HUES6 (cell line): ENCODE measurements around the gene TRPM5.

Experiments
- H3K27ac ChIP-seq: 2 replicates; pipeline ENCODE4 v1.7.0; 2013; ENCODE audit warnings: low read depth, mild to moderate bottlenecking, low read length, inconsistent platforms
- H3K27me3 ChIP-seq: 2 replicates; pipeline ENCODE4 v1.6.1; 2013; ENCODE audit warnings: low read length; ENCODE audit not compliant: control insufficient read depth, insufficient read depth
- H3K36me3 ChIP-seq: 2 replicates; pipeline ENCODE4 v1.6.1; 2013; ENCODE audit warnings: low read length; ENCODE audit not compliant: control insufficient read depth, insufficient read depth
- H3K4me1 ChIP-seq: 2 replicates; pipeline ENCODE4 v1.6.1; 2013; ENCODE audit warnings: low read length; ENCODE audit not compliant: control insufficient read depth, insufficient read depth
- H3K4me3 ChIP-seq: 2 replicates; pipeline ENCODE4 v1.5.1; 2013; ENCODE audit warnings: low read depth, low read length
- H3K9ac ChIP-seq: one replicate; pipeline ENCODE4 v1.6.1; 2013; ENCODE audit warnings: mild to moderate bottlenecking, low read length
- H3K9me3 ChIP-seq: 2 replicates; pipeline ENCODE4 v1.6.1; 2013; ENCODE audit warnings: low read depth, low read length; ENCODE audit not compliant: control insufficient read depth, insufficient read depth

The TRPM5 gene

DNA sequence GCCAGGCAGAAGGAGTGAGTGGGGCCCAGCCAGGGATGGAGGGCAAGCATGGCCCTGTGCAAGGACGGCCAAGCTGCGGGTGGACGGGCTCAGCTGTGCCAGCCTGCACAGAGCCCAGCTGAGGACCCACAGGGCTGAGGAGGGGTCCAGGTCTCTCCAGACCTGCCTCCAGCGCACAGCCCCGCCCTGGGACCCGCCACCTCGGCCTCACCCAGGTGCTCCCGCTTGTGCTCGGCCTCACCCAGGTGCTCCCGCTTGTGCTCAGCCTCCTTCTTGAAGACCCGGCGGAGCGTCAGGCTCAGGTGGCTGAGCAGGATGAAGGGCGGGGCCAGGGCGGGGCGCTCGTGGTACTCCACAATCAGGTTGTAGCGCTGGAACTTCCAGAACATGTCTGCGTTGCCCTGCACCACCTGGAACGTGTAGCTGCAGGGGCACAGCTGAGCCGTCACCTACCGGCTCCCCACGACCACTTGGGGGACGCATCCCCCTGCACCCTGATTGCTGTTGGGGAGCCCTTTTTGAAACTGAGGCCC, 37.4 kb downstream of the TRPM5 start:
- Histone ChIP-seq H3K27me3 (no peaks in the 10 kb centered on the region), H3K36me3 (peaks cover 19% of the 10 kb centered on the region), H3K9me3 (no peaks in the 10 kb centered on the region), H3K4me1 (peaks cover 4% of the 10 kb centered on the region; the same call in 1 of the 2 replicates), H3K9ac (no peak overlapping the region), H3K4me3 (no peak overlapping the region), H3K27ac (no peak overlapping the region)

DNA sequence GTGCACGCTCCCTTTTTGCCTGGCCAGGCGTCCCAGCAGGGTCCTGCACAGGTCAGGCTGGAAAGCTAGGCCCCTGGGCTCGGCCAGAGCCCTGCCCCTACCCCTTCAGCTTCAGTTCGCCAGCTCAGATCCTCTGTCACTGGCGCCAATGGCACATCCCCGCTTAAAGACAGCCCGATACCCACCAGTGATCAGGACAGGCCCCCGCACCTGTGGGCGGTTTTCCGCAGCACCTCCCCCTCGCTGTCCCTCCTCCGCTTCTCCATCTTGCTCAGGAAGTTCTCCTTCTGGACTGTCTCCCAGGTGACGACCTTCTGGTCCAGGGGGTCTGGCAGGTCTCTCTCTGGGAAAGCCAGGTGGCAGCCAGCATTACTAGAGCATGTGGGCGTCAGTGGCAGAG, 37.9 kb downstream of the TRPM5 start:
- H3K9ac ChIP-seq, result no peak overlapping the region
- H3K36me3 ChIP-seq, result peaks cover 19% of the 10 kb centered on the region
- peaks cover 9% of the 10 kb centered on the region; the same call in 1 of the 2 replicates for H3K4me1 ChIP-seq
- H3K27me3 ChIP-seq, result no peaks in the 10 kb centered on the region
- no peak overlapping the region for H3K4me3 ChIP-seq
- no peak overlapping the region for H3K27ac ChIP-seq
- H3K9me3 ChIP-seq, result no peaks in the 10 kb centered on the region

DNA sequence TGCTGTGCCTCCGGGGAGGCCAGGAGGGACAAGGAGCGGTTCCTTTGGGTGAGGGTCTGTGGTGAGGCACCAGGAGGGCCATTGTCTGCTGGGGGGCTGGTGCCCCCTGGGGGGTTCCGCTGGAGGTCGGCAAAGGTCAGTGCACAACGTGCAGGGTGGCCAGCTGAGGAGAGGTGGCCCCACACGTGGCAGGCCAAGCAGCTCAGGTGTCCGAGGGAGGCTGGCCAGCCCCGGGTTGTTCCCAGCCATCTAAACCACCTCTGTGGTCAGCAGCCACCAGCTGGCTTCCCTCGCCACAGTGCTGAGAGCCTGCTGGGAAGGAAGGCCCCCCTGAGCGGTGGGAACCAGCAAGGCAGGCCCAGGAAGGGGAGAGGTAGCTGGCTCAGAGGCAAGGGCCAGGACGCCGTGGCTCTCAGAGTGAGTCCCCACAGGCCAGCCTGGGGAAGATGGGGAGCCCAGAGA, 39.5 kb downstream of the TRPM5 start:
- no peak overlapping the region for H3K27ac ChIP-seq
- H3K36me3 ChIP-seq, result peaks cover 19% of the 10 kb centered on the region
- no peaks in the 10 kb centered on the region for H3K27me3 ChIP-seq
- H3K4me1 ChIP-seq, result peaks cover 9% of the 10 kb centered on the region; the same call in 1 of the 2 replicates
- no peaks in the 10 kb centered on the region for H3K9me3 ChIP-seq
- H3K9ac ChIP-seq, result no peak overlapping the region
- no peak overlapping the region for H3K4me3 ChIP-seq

DNA sequence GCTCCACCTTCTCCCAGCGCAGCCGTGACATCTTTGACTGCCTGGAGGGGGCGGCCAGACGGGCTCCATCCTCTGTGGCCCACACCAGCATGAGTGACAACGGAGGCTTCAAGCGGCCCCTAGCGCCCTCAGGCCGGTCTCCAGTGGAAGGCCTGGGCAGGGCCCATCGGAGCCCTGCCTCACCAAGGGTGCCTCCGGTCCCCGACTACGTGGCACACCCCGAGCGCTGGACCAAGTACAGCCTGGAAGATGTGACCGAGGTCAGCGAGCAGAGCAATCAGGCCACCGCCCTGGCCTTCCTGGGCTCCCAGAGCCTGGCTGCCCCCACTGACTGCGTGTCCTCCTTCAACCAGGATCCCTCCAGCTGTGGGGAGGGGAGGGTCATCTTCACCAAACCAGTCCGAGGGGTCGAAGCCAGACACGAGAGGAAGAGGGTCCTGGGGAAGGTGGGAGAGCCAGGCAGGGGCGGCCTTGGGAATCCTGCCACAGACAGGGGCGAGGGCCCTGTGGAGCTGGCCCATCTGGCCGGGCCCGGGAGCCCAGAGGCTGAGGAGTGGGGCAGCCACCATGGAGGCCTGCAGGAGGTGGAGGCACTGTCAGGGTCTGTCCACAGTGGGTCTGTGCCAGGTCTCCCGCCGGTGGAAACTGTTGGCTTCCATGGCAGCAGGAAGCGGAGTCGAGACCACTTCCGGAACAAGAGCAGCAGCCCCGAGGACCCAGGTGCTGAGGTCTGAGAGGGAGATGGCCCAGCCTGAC, 41.2 kb downstream of the TRPM5 start:
- Histone ChIP-seq H3K4me3 (no peak overlapping the region), H3K27me3 (no peaks in the 10 kb centered on the region), H3K27ac (no peak overlapping the region), H3K4me1 (peaks cover 17% of the 10 kb centered on the region; the same call in 1 of the 2 replicates), H3K36me3 (peaks cover 26% of the 10 kb centered on the region), H3K9ac (no peak overlapping the region), H3K9me3 (no peaks in the 10 kb centered on the region)

DNA sequence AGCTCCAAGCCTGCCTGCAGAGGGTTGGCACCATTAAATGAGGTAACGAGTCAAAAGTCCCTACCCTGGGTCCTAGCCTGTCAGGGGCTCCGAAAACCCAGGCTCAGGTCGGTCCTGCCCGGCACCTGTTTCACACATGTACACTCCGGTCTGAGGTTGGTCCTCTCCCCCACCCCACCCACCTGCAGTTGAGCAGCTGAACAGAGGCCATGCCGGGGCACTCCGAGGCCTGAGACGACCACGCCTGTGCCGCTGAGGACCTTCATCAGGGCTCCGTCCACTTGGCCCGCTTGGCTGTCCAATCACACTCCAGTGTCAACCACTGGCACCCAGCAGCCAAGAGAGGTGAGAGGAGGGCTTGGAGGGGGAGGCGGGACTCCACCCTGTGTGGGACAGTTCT, 42.2 kb downstream of the TRPM5 start:
- Histone ChIP-seq H3K27ac (no peak overlapping the region), H3K4me3 (peak overlapping the region; percentile 99), H3K27me3 (no peaks in the 10 kb centered on the region), H3K9ac (no peak overlapping the region), H3K9me3 (no peaks in the 10 kb centered on the region), H3K36me3 (peaks cover 34% of the 10 kb centered on the region), H3K4me1 (peaks cover 17% of the 10 kb centered on the region; the same call in 1 of the 2 replicates)

DNA sequence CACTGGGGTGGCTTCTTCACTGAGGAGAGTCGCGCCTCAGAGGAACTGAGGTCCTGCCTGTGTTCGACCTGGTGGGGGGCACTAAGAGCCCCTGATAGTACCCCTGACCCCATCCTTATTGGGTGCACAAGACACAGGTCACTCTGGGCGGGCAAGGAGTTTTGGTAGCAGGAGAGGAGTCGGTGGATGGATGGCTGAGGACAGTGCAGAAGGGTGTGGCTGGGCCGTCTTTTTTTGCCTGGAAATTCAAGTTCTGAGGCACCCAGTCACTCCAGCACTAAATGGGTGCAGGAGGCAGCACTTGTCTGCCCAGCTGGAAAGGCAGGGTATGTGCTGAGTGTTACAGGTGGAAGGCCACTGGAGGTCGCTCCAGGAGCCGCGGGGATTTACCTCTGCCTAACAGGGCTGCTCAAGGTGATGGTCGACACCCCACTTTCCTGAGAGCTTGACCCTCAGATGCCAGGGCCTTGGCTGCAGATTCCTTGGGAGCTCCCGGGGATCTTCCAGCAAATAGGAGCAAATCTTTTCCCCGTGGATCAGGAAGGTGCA, 42.8 kb downstream of the TRPM5 start:
- peaks cover 17% of the 10 kb centered on the region; the same call in 1 of the 2 replicates for H3K4me1 ChIP-seq
- H3K9ac ChIP-seq, result peak overlapping the region; percentile 99
- no peaks in the 10 kb centered on the region for H3K9me3 ChIP-seq
- peaks cover 40% of the 10 kb centered on the region for H3K36me3 ChIP-seq
- H3K27ac ChIP-seq, result no peak overlapping the region; the same call in 1 of the 2 replicates
- no peaks in the 10 kb centered on the region for H3K27me3 ChIP-seq
- peak overlapping the region; percentile 99 for H3K4me3 ChIP-seq

DNA sequence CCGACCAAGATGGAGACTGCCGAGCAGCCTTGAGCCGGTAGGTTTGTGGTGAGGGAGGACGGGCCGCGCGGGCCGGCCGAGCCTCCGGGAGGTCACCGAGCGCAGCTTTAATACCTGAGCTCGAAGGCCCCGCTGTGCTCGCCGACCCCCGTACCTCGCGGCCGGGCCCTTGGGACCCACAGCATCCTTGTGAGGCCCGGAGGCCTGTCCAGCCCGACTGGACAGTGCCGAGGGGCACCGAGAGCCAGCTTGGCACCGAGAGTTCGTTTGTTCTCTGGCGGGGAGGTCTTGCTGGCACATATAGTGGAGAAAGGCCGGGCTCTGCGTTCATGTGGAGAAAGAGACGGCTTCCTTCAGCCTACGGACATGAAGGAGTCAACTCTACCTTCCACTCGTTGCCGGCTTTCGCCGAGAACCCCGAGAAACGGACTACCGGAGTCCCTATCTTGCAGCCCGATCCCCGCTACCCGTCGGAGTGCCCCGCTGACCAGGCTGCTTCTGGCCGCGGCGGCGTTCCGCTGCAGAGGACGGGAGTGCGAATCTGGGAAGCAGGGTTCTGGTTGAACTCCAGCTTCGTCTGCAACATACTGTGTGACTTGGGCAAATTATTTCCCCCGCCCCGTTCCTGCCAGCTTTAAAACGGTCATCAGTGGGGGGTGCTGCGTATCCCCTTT, 43.4 kb downstream of the TRPM5 start:
- Histone ChIP-seq H3K9me3 (no peaks in the 10 kb centered on the region), H3K4me1 (peaks cover 17% of the 10 kb centered on the region; the same call in 1 of the 2 replicates), H3K9ac (peak overlapping the region; percentile 99), H3K36me3 (peaks cover 46% of the 10 kb centered on the region), H3K27me3 (no peaks in the 10 kb centered on the region), H3K27ac (peak overlapping the region; percentile 72; the same call in 1 of the 2 replicates), H3K4me3 (peak overlapping the region; percentile 99)

DNA sequence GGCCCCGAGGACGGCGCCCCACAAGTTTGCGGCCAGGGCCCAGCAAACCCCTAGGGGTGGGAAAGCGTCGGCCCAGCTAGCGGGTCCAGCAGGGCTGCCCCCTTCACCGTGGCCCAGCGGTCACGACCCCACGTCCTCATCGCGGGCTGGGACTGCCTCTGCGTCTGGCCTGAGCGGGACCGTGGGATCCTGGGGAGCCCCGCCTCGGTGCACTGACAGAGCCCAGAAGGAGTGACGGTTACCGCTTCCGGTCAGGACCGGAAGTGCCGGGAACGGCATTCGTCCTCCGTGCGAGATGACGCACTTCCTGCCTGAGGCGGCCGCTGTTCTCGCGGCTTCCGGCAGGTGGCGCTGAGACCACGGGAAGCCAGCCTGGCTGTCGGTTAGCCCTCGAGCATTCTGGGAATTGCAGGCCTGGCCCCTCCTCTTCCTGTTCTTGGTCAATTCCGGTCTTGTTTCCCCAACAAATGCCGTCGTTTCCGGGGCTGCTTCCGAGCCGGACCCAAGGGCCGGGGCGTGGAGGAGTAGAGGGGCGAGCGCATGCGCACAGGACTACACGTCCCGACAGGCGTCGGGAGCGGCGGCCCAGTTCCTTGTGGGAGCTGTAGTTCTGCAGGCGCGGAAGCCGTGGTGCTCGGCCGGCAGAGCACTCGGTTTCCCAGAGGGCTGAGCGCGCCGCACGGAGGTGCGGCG, 44.1 kb downstream of the TRPM5 start, which contains the start of gene TSSC4:
Gene TSSC4, plus strand, starts transcription at position 682 of the 693 bp plus-strand sequence. CDS start 1,884 bp downstream, outside the sequence.
- Histone ChIP-seq H3K9ac (peak within 1 kb of the TSS; percentile 99), H3K36me3 (peaks cover 53% of the 10 kb centered on the region), H3K9me3 (no peaks in the 10 kb centered on the region), H3K27me3 (no peaks in the 10 kb centered on the region), H3K4me3 (peak within 1 kb of the TSS; percentile 99), H3K27ac (peak within 1 kb of the TSS; percentile 90), H3K4me1 (peaks cover 17% of the 10 kb centered on the region; the same call in 1 of the 2 replicates)

DNA sequence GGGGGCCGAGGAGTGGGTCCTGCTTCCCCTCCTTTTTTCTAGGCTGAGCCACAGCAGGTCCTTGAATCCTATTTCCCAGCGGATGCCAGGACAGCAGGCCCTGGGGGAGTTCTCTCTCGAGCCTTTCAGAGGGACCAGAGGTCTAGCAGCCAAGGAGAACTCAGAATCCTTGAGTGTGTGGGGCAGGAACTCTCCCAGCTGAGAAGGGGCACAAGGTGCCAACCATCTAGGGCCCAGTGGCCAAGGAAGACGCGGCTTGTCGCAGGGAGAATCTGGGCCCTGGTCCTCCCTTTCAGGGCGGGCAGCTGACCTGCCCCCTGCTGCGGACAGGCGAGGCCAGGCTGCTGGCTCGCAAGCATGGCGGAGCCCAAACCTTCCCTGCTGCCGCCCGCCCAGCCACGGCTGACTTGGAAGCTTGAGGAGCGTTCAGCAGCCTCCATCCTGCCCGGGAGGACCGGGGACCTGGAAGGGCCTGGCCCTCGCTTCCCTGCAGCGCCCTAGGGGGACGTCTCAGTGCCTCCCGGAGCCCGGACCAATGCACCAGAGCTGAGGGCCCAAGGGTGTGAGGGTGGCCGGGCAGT, 44.7 kb downstream of the TRPM5 start:
- Histone ChIP-seq H3K4me3 (peak overlapping the region; percentile 71), H3K27me3 (no peaks in the 10 kb centered on the region), H3K9me3 (no peaks in the 10 kb centered on the region), H3K36me3 (peaks cover 59% of the 10 kb centered on the region), H3K4me1 (peaks cover 17% of the 10 kb centered on the region; the same call in 1 of the 2 replicates), H3K9ac (peak overlapping the region; percentile 88), H3K27ac (peak overlapping the region; percentile 90)
